Muscle layer of colon (tissue), 2 donors: Measurements from ENCODE around the gene TNFRSF8.

Experiments
- H3K27ac ChIP-seq: one replicate; pipeline ENCODE4 v1.7.0; 2013; ENCODE audit warnings: low read depth, mild to moderate bottlenecking, low read length, moderate library complexity
- H3K27me3 ChIP-seq, 2 donors: one replicate each; pipeline ENCODE4 v1.7.0; 2013; ENCODE audit warnings: low read length in 2 of 2, mild to moderate bottlenecking in 2 of 2; ENCODE audit not compliant: insufficient read depth in 2 of 2, control insufficient read depth in 1 of 2
- H3K36me3 ChIP-seq: one replicate; pipeline ENCODE4 v1.7.0; 2013; ENCODE audit warnings: mild to moderate bottlenecking, low read length; ENCODE audit not compliant: insufficient read depth
- H3K4me1 ChIP-seq: one replicate; pipeline ENCODE4 v1.7.0; 2013; ENCODE audit warnings: mild to moderate bottlenecking, low read length; ENCODE audit not compliant: insufficient read depth
- H3K4me3 ChIP-seq, 2 donors: one replicate each; pipeline ENCODE4 v1.7.0; 2013; ENCODE audit warnings: low read length in 2 of 2, low read depth in 1 of 2, mild to moderate bottlenecking in 1 of 2, moderate library complexity in 1 of 2
- H3K9ac ChIP-seq: one replicate; pipeline ENCODE4 v1.7.0; 2013; ENCODE audit warnings: low read length
- H3K9me3 ChIP-seq: one replicate; pipeline ENCODE4 v1.7.0; 2013; ENCODE audit warnings: mild to moderate bottlenecking, low read length
- donor health status: abdominal sarcoma.
- donor health status: Adenocarcinoma of cecum.

The TNFRSF8 gene

DNA sequence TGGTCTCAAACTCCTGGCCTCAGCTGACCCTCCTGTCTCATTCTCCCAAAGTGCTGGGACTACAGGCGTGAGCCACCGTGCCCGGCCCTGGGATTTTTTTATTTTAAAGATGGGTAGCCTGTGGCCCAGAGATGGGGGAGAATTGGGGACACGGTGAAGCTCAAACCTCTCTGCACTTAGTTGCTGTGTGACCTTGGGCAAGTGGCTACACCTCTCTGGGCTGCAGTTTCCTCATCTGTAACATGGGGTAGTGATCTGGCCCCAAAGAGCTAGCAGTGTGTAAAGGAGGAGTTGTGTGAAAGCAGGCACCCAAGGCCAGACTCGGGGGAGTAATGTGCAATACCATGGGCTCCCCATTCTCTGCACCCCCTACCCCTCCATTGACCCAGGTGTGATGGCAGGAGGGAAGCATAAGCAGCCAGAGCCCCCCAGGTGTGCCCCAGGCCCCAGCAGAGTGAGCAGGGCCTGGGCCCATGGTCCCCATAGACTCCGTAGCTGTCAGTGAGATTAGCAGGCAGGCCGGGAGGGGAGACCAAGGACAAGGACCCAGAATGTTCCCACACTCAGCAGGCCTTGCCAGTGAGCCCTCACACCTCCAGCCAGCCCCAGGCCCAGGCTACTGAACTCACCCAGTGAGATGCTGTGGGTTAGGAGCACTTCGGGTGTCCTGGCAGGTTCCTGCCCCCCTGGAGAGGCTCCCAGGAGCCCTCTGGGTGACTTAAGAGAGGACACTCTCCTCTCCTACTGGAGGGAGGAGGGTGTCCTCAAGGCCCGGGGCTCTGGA lies 17.9 kb downstream of the TNFRSF8 start:
- Histone ChIP-seq H3K4me1 (no peaks in the 10 kb centered on the region), H3K9ac (no peak overlapping the region), H3K27ac (no peak overlapping the region), H3K4me3 (no peak overlapping the region), H3K36me3 (no peaks in the 10 kb centered on the region), H3K9me3 (no peaks in the 10 kb centered on the region), H3K27me3 (no peaks in the 10 kb centered on the region)

DNA sequence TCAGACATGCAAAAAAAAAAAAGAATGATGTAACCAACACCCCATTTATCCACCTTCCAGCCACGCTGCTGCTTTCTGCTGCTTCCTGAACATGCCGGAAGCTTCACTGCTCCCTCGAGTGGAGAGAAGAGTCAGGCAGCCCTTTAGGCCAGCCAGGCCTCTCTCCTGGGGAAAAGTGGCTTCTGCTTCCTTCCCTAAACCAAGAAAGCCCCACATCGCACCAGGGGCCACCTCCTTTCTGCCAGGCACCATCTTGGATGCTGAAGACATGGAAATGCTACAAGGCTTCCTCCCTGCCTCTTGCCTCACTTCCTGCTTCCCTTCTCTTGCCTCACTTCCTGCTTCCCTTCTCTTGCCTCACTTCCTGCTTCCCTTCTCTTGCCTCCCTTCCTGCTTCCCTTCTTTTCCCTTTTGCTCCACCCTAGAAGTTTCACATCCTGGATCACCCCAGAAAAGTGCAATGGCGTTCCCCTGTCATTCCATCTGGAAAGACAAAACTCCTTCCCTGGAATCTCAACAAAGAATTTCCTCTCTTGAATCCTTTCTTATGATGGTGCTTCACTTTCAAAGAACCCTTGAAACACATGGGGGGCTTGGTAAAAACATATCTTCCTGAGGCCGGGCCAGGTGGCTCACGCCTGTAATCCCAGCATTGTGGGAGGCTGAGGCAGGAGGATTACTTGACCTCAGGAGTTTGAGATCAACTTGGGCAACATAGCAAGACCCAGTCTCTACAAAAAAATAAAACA lies 18.7 kb downstream of the TNFRSF8 start:
- H3K9me3 ChIP-seq, result no peaks in the 10 kb centered on the region
- H3K27me3 ChIP-seq, result no peaks in the 10 kb centered on the region
- H3K27ac ChIP-seq, result no peak overlapping the region
- no peak overlapping the region for H3K9ac ChIP-seq
- no peaks in the 10 kb centered on the region for H3K36me3 ChIP-seq
- no peak overlapping the region for H3K4me3 ChIP-seq
- no peaks in the 10 kb centered on the region for H3K4me1 ChIP-seq

DNA sequence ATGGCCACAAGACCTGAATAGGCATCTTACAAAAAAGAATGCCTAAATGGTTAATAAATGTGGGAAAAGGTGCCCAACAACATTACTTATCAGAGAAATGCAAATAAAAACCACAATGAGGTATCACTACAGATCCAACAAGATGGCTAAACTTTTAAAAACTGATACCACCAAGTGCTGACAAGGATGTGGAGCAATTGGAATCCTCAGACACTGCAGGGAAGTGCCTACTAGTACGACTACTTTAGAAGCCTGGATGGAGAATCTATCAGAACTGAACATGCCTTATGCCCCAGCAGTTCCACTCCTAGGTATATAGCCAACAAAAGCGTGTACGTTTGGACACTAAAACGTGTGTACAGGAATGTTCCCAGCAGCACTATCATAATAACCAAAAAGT lies 19.9 kb downstream of the TNFRSF8 start:
- Histone ChIP-seq H3K27ac (no peak overlapping the region), H3K4me1 (no peaks in the 10 kb centered on the region), H3K36me3 (no peaks in the 10 kb centered on the region), H3K27me3 (no peaks in the 10 kb centered on the region), H3K9me3 (no peaks in the 10 kb centered on the region), H3K4me3 (no peak overlapping the region), H3K9ac (no peak overlapping the region)

- Histone ChIP-seq H3K27ac (no peak overlapping the region), H3K36me3 (no peaks in the 10 kb centered on the region), H3K9ac (no peak overlapping the region), H3K4me1 (no peaks in the 10 kb centered on the region), H3K27me3 (no peaks in the 10 kb centered on the region), H3K4me3 (no peak overlapping the region), H3K9me3 (no peaks in the 10 kb centered on the region)
Measured at GRCh38 chr1:12083766-12084165, 20.7 kb downstream of the TNFRSF8 start.

DNA sequence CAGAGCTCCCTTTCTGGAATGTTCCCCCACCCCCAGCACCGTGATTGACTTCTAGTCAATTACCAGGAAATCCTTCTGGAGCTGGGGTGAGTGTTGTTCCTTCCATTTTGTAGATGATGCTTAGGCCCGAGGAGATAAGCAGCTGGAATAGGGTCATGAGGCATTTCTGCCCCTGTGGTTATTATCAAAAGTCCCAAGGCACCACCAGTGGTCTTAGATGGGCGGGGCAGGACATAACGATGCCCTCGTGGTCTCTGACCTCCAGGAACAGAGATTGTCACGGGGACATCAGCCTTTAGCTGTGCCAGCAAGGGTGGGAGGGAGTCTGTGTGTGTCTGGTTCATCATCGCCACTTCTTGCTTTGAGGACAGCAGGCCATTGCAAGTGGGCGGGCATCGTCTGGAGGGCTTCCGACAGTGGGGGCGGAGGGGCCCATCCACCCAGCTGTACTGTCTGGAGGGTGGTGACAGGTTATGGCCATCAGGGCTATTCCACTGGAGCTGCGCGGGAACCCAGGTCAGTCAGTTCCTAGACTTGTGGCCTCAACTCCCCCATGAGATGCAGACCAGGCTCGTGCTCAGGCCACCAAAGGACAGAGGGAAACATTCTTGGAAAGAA lies 22.6 kb downstream of the TNFRSF8 start:
- no peak overlapping the region for H3K9ac ChIP-seq
- no peaks in the 10 kb centered on the region for H3K27me3 ChIP-seq
- H3K36me3 ChIP-seq, result no peaks in the 10 kb centered on the region
- no peaks in the 10 kb centered on the region for H3K4me1 ChIP-seq
- no peak overlapping the region for H3K4me3 ChIP-seq
- no peaks in the 10 kb centered on the region for H3K9me3 ChIP-seq
- no peak overlapping the region for H3K27ac ChIP-seq

DNA sequence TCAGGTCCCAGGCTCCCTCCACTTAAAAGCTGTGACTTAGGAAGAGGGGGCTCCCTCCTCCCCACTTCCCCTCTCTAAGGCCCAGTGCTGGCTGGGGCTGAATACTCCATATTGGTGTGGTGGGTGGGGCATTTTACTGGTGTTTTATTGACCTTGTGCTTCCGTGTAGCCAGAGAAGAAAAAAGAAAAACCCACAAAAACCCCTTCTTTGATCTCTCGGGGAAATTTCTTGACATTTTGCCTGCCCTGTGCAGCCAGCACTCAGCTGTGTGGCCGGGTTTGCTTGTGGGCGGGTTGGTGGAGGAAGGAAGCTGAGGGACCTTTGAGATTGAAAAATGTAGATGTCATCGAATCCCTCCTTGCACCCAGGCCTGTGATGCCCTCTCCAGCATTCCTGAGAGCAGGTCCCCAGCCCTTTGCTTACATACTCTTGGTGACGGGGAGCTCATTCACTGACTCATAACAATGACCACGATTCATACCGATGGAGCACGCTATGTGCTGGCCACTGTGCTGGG lies 24.8 kb downstream of the TNFRSF8 start:
- no peaks in the 10 kb centered on the region for H3K4me1 ChIP-seq
- no peaks in the 10 kb centered on the region for H3K36me3 ChIP-seq
- H3K27me3 ChIP-seq, result no peaks in the 10 kb centered on the region
- H3K4me3 ChIP-seq, result no peak overlapping the region
- H3K27ac ChIP-seq, result no peak overlapping the region
- no peaks in the 10 kb centered on the region for H3K9me3 ChIP-seq
- H3K9ac ChIP-seq, result no peak overlapping the region

DNA sequence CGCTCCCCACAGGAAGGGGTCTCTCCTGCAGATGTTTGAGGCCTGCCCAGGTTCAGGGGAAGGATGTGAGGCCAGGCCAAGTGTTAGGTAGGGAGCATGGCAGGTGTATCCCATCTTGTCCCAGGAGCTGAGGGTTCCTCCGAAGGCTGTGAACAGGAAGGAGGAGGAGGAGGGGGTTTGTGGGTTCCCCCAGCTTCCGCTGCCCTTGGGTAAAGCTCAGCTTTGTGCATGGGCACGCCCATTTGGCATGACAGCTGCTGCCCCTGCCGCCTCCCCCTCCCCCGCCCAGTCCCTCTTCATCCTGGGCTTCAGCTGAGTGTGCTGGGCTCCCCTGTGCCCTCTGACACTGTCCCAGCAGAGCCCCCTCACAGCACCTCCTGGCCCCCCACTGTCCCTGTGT lies 25.5 kb downstream of the TNFRSF8 start:
- Histone ChIP-seq H3K4me3 (no peak overlapping the region), H3K9ac (no peak overlapping the region), H3K9me3 (no peaks in the 10 kb centered on the region), H3K36me3 (no peaks in the 10 kb centered on the region), H3K4me1 (no peaks in the 10 kb centered on the region), H3K27me3 (no peaks in the 10 kb centered on the region), H3K27ac (no peak overlapping the region)

- Histone ChIP-seq H3K36me3 (no peaks in the 10 kb centered on the region), H3K4me1 (no peaks in the 10 kb centered on the region), H3K27ac (no peak overlapping the region), H3K4me3 (no peak overlapping the region), H3K9ac (no peak overlapping the region), H3K27me3 (no peaks in the 10 kb centered on the region), H3K9me3 (no peaks in the 10 kb centered on the region)
Measured at GRCh38 chr1:12090326-12090725, 27.2 kb downstream of the TNFRSF8 start.

GRCh38 chr1:12091191-12091590 lies 28.1 kb downstream of the TNFRSF8 start:
- no peak overlapping the region for H3K9ac ChIP-seq
- H3K4me1 ChIP-seq, result no peaks in the 10 kb centered on the region
- H3K27me3 ChIP-seq, result no peaks in the 10 kb centered on the region
- no peak overlapping the region for H3K27ac ChIP-seq
- no peaks in the 10 kb centered on the region for H3K9me3 ChIP-seq
- H3K36me3 ChIP-seq, result no peaks in the 10 kb centered on the region
- H3K4me3 ChIP-seq, result no peak overlapping the region

DNA sequence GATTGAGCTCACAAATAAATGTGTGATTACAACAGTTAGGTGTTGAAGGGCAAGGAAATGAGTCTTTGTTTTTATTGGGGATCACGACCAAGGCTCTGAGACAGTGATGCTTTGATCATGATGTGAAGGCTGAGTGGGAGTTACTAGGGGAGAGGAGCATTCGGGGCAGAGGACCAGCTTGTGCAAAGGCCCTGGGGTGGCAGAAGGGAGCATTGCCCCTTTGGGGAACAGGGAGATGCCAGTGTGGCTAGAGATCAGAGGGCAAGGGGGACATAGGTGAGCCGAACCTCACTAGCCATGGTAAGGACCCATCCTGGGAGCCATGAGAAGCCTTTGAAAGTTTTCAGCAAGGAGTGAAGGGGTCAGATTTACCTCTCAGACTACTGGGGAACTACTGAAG lies 31.1 kb downstream of the TNFRSF8 start:
- H3K27ac ChIP-seq, result no peak overlapping the region
- no peaks in the 10 kb centered on the region for H3K4me1 ChIP-seq
- H3K4me3 ChIP-seq, result no peak overlapping the region
- no peaks in the 10 kb centered on the region for H3K27me3 ChIP-seq
- H3K36me3 ChIP-seq, result no peaks in the 10 kb centered on the region
- no peaks in the 10 kb centered on the region for H3K9me3 ChIP-seq
- H3K9ac ChIP-seq, result no peak overlapping the region

DNA sequence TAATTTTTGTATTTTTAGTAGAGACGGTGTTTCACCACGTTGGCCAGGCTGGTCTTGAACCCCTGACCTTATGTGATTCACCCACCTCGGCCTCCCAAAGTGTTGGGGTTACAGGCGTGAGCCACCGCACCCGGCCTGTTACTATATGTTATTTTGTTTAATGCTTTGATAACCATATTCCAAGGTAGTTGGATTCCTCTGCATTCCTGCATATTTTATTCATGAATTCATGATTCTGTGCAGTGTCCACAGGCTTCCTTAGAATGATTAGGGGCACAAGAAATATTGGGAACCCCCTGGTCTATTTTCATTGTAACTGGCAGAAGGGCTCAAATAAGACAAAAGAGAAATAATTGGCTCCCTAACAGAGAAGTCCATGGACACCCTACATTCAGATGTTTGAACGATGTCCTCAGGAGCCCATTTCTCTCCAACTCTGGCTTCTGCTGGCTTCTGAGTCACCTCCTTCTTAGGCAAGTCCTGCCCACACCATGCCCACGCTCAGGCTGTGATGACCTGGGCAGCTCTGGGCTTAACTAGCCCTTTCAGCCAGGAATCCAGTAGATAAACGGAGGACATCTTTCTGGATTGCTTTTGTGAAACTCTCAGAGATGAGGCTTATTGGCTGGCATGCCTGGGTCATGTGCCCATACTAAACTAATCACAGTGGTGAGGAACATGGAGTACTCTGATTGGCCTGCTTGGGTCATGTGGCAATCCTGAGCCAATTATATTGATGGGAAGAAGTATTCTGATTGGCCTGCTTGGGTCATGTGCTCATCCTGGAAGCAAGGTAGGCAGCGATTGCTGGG lies 32.6 kb downstream of the TNFRSF8 start:
- no peak overlapping the region for H3K4me3 ChIP-seq
- H3K27ac ChIP-seq, result no peak overlapping the region

More for the DNA sequence above, 32.6 kb downstream of the TNFRSF8 start:
- Histone ChIP-seq H3K4me1 (no peaks in the 10 kb centered on the region), H3K27me3 (no peaks in the 10 kb centered on the region), H3K36me3 (no peaks in the 10 kb centered on the region), H3K9me3 (no peaks in the 10 kb centered on the region), H3K9ac (no peak overlapping the region)
